Spleen (tissue), 7 donors: ENCODE results near the gene CPN2.

Source experiments
- POLR2A ChIP-seq, 3 donors: fragments of 450-650 bp; IDR thresholded peaks; one replicate each; pipeline ENCODE4 v1.5.1; 2017; ENCODE audit warnings: antibody characterized with exemption in 3 of 3, mild to moderate bottlenecking in 1 of 3
- POLR2AphosphoS5 ChIP-seq, 3 donors: sonication (generic); formaldehyde crosslinking; IDR thresholded peaks; one replicate each; pipeline ENCODE4 v1.5.1; 2017; ENCODE audit warnings: antibody characterized with exemption in 3 of 3
- TF ChIP-seq, protein P1 (sequence below), 11 experiments: fragments of 200-600 bp in 7 of 11; fragments of 450-650 bp in 4 of 11; sonication (generic) in 4 of 11; IDR thresholded peaks in 8 of 11; conservative IDR thresholded peaks in 3 of 11; 1 replicate in 7 of 11; 2 replicates in 4 of 11; pipeline versions ENCODE4 v1.4.0 to v1.8.0; 2016 to 2021; ENCODE audit warnings: antibody characterized with exemption in 11 of 11, inconsistent platforms in 4 of 11, mild to moderate bottlenecking in 1 of 11
- donor health status: DM: no; HTN: no; CAD: no; lungs with moderate emphysema.
- donor health status: DM: no; HTN: no; CAD: no.
- donor health status: DM: no; HTN: no; CAD: no.

DNA sequence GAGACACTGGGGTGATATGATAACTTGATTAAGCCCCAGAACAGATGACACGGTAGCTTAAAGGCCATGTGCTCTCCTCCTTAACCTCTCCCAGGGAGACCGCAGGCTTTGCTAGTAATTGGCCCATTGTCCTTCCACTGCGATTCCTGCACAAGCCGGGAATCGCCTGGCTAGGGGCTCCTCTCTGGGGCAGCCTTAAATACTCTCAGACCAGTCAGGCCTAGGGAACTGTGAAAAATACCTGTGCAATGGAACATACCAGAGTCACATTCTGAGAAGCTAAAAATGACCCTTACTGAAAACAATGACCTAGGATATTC is 56.3 kb downstream of the CPN2 start:
- TF ChIP-seq, protein P1, sequence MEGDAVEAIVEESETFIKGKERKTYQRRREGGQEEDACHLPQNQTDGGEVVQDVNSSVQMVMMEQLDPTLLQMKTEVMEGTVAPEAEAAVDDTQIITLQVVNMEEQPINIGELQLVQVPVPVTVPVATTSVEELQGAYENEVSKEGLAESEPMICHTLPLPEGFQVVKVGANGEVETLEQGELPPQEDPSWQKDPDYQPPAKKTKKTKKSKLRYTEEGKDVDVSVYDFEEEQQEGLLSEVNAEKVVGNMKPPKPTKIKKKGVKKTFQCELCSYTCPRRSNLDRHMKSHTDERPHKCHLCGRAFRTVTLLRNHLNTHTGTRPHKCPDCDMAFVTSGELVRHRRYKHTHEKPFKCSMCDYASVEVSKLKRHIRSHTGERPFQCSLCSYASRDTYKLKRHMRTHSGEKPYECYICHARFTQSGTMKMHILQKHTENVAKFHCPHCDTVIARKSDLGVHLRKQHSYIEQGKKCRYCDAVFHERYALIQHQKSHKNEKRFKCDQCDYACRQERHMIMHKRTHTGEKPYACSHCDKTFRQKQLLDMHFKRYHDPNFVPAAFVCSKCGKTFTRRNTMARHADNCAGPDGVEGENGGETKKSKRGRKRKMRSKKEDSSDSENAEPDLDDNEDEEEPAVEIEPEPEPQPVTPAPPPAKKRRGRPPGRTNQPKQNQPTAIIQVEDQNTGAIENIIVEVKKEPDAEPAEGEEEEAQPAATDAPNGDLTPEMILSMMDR (IDR thresholded peaks at IDR 0.05 in 8 of 11, conservative IDR thresholded peaks at IDR 0.05 in 3 of 11), result no peak
- TF ChIP-seq POLR2A (IDR thresholded peaks at IDR 0.05), result no peak
- TF ChIP-seq POLR2AphosphoS5 (IDR thresholded peaks at IDR 0.05), result no peak
